Calu3 (cell line): ENCODE data around the gene DCLK1. TPM values are rescaled to one million over a fixed set of nuclear protein-coding genes. Genes with fewer than 3 reads are reported as not detected.
A peak's percentile ranks its signal among the peaks of the same experiment; 100 is the strongest.

Experiments
- BruUV-seq: library from RNA; stranded (reverse); fragments of 400-500 nt; replicated peaks from 2 replicates; lab custom pipeline; 2021; lab: Mats Ljungman, UMichigan
- CTCF ChIA-PET: fragments of 300-600 bp; sonication (Branson Sonifier 250); formaldehyde crosslinking; loops from one replicate; lab custom pipeline; 2022; ENCODE audit warnings: antibody characterized with exemption; lab: Charles Lee
- DNase-seq: peaks from one replicate; pipeline ENCODE4 v3.0.0; 2022
- H3K27ac Mint-ChIP-seq: one replicate; pipeline ENCODE4 v1.8.0; 2022; ENCODE audit warnings: mixed read lengths; ENCODE audit not compliant: unreplicated experiment
- H3K27me3 Mint-ChIP-seq: one replicate; pipeline ENCODE4 v1.8.0; 2022; ENCODE audit warnings: mixed read lengths; ENCODE audit not compliant: unreplicated experiment
- H3K36me3 Mint-ChIP-seq: one replicate; pipeline ENCODE4 v1.8.0; 2022; ENCODE audit warnings: mild to moderate bottlenecking, moderate library complexity, mixed read lengths; ENCODE audit not compliant: insufficient read depth, unreplicated experiment
- H3K4me1 Mint-ChIP-seq: one replicate; pipeline ENCODE4 v1.8.0; 2022; ENCODE audit warnings: mild to moderate bottlenecking, low read depth, mixed read lengths; ENCODE audit not compliant: unreplicated experiment
- H3K4me3 Mint-ChIP-seq: one replicate; pipeline ENCODE4 v1.8.0; 2022; ENCODE audit warnings: mild to moderate bottlenecking, low read depth, moderate library complexity, mixed read lengths; ENCODE audit not compliant: unreplicated experiment
- H3K9me3 Mint-ChIP-seq: one replicate; pipeline ENCODE4 v1.8.0; 2022; ENCODE audit warnings: low read depth, mixed read lengths; ENCODE audit not compliant: unreplicated experiment
- CTCF ChIP-seq: fragments of 200-600 bp; IDR thresholded peaks from one replicate; pipeline ENCODE4 v1.8.0; 2022; ENCODE audit warnings: antibody characterized with exemption; ENCODE audit not compliant: unreplicated experiment
- intact Hi-C: fragments of 100-400 bp; cut with micrococcal nuclease; formaldehyde crosslinking; loops from one replicate; pipeline ENCODE4 v1.10.0; 2022; ENCODE audit not compliant: unreplicated experiment
- total RNA-seq: library from RNA; stranded (reverse); gene quantifications from 2 replicates; pipeline ENCODE4 v1.2.3, GENCODE V29; 2022

Gene DCLK1
- total RNA-seq, 1 experiment from 2014 or later = not detected

- peaks cover 17% of the 10 kb centered on the region for H3K4me1 Mint-ChIP-seq
- no peak overlapping the region for H3K27ac Mint-ChIP-seq
- no peak for DNase-seq
- CTCF ChIA-PET = no interaction called here
- no peak for TF ChIP-seq CTCF
- no peaks in the 10 kb centered on the region for H3K27me3 Mint-ChIP-seq
- H3K4me3 Mint-ChIP-seq = no peak overlapping the region
- no peaks in the 10 kb centered on the region for H3K36me3 Mint-ChIP-seq
- BruUV-seq = no TSS peak
- intact Hi-C loops = no loop called here
- H3K9me3 Mint-ChIP-seq = no peaks in the 10 kb centered on the region
Measured at GRCh38 chr13:35894636-35895035, 236.5 kb downstream of the DCLK1 start.

- intact Hi-C loops = no loop called here
- peaks cover 17% of the 10 kb centered on the region for H3K4me1 Mint-ChIP-seq
- no TSS peak for BruUV-seq
- no peaks in the 10 kb centered on the region for H3K27me3 Mint-ChIP-seq
- no peaks in the 10 kb centered on the region for H3K9me3 Mint-ChIP-seq
- H3K36me3 Mint-ChIP-seq = no peaks in the 10 kb centered on the region
- no peak overlapping the region for H3K4me3 Mint-ChIP-seq
- DNase-seq = no peak
- CTCF ChIA-PET = no interaction called here
- H3K27ac Mint-ChIP-seq = no peak overlapping the region
- no peak for TF ChIP-seq CTCF
Measured at GRCh38 chr13:35892837-35893814, 238.1 kb downstream of the DCLK1 start.

- no peak for TF ChIP-seq CTCF
- CTCF ChIA-PET = interaction anchor here (0.7 kb wide), 1 partner anchor 33 kb away, joined by 3 read pairs; no protein-coding TSS in a partner anchor
- Mint-ChIP-seq H3K4me3 (no peak overlapping the region), H3K9me3 (no peaks in the 10 kb centered on the region), H3K4me1 (peaks cover 17% of the 10 kb centered on the region), H3K27ac (no peak overlapping the region), H3K27me3 (no peaks in the 10 kb centered on the region), H3K36me3 (no peaks in the 10 kb centered on the region)
- intact Hi-C loops = no loop called here
- DNase-seq = peak; percentile 3
- BruUV-seq = no TSS peak
Measured at GRCh38 chr13:35891507-35892441, 239.4 kb downstream of the DCLK1 start.

GRCh38 chr13:35889560-35889959, 241.6 kb downstream of the DCLK1 start:
- H3K9me3 Mint-ChIP-seq = no peaks in the 10 kb centered on the region
- no peak for DNase-seq
- TF ChIP-seq CTCF = no peak
- H3K27ac Mint-ChIP-seq = no peak overlapping the region
- H3K36me3 Mint-ChIP-seq = no peaks in the 10 kb centered on the region
- BruUV-seq = no TSS peak
- H3K27me3 Mint-ChIP-seq = no peaks in the 10 kb centered on the region
- CTCF ChIA-PET = no interaction called here
- no peak overlapping the region for H3K4me3 Mint-ChIP-seq
- intact Hi-C loops = no loop called here
- H3K4me1 Mint-ChIP-seq = peaks cover 17% of the 10 kb centered on the region
